HepG2 (cell line): ENCODE results near the gene MED9. TPM values are rescaled to one million over a fixed set of nuclear protein-coding genes. Genes with fewer than 3 reads are reported as not detected.

ENCODE experiments used
- CBX2 ChIP-seq, 2 experiments: fragments of 200-600 bp in 1 of 2; sonication (generic); formaldehyde crosslinking in 1 of 2; IDR thresholded peaks; 2 replicates each; pipeline versions ENCODE4 v1.7.0 to v1.8.1; 2018 to 2022; ENCODE audit warnings: low read depth in 2 of 2, low read length in 1 of 2, mild to moderate bottlenecking in 1 of 2, missing genetic modification reagents in 1 of 2
- FOXK1 ChIP-seq: sonication (generic); formaldehyde crosslinking; IDR thresholded peaks from 2 replicates; pipeline ENCODE4 v1.4.0; 2020; ENCODE audit warnings: low read depth, missing genetic modification reagents, borderline replicate concordance
- IRF2 ChIP-seq: IDR thresholded peaks from 2 replicates; pipeline ENCODE4 v1.6.1; 2018; ENCODE audit warnings: missing genetic modification reagents, missing compliant biosample characterization
- KDM1A ChIP-seq: IDR thresholded peaks from 2 replicates; pipeline ENCODE4 v1.6.1; 2016; ENCODE audit warnings: missing compliant biosample characterization
- MIER2 ChIP-seq: IDR thresholded peaks from 2 replicates; pipeline ENCODE4 v1.6.1; 2016; ENCODE audit warnings: missing biosample characterization, missing genetic modification reagents
- RBFOX2 ChIP-seq: fragments of 200-400 bp; formaldehyde crosslinking; IDR thresholded peaks from 2 replicates; pipeline ENCODE4 v1.6.1; 2017; ENCODE audit warnings: low read depth, mild to moderate bottlenecking, low read length
- WIZ ChIP-seq: sonication (generic); formaldehyde crosslinking; IDR thresholded peaks from 2 replicates; pipeline ENCODE4 v1.5.1; 2020; ENCODE audit warnings: mild to moderate bottlenecking, missing genetic modification reagents
- ZBTB1 ChIP-seq: sonication (generic); formaldehyde crosslinking; IDR thresholded peaks from 2 replicates; pipeline ENCODE4 v1.4.0; 2020; ENCODE audit warnings: missing genetic modification reagents, borderline replicate concordance
- ZBTB4 ChIP-seq: sonication (generic); formaldehyde crosslinking; IDR thresholded peaks from 2 replicates; pipeline ENCODE4 v1.4.0; 2020; ENCODE audit warnings: missing genetic modification reagents, mild to moderate bottlenecking, borderline replicate concordance
- ZFP36L1 ChIP-seq: sonication (generic); formaldehyde crosslinking; IDR thresholded peaks from 2 replicates; pipeline ENCODE4 v1.8.0; 2022; ENCODE audit warnings: mild to moderate bottlenecking, missing genetic modification reagents, moderate library complexity
- ZFP62 ChIP-seq: sonication (generic); formaldehyde crosslinking; IDR thresholded peaks from 2 replicates; pipeline ENCODE4 v1.4.0; 2020; ENCODE audit warnings: missing genetic modification reagents
- ZMAT3 ChIP-seq: sonication (generic); formaldehyde crosslinking; conservative IDR thresholded peaks from 2 replicates; pipeline ENCODE4 v1.7.0; 2021; ENCODE audit warnings: missing genetic modification reagents
- ZMYM4 ChIP-seq: sonication (generic); formaldehyde crosslinking; IDR thresholded peaks from 2 replicates; pipeline ENCODE4 v1.8.1; 2023; ENCODE audit warnings: mild to moderate bottlenecking, missing genetic modification reagents
- ZNF275 ChIP-seq: sonication (generic); formaldehyde crosslinking; IDR thresholded peaks from 2 replicates; pipeline ENCODE4 v1.8.0; 2022; ENCODE audit warnings: missing genetic modification reagents, mild to moderate bottlenecking, inconsistent platforms, borderline replicate concordance
- ZNF282 ChIP-seq: fragments of 450-650 bp; IDR thresholded peaks from 2 replicates; pipeline ENCODE4 v1.6.1; 2018; ENCODE audit not compliant: partially characterized antibody
- ZNF543 ChIP-seq: sonication (generic); formaldehyde crosslinking; IDR thresholded peaks from 2 replicates; pipeline ENCODE4 v1.4.0; 2020; ENCODE audit warnings: mild to moderate bottlenecking, missing genetic modification reagents
- ZNF747 ChIP-seq: sonication (generic); formaldehyde crosslinking; IDR thresholded peaks from 2 replicates; pipeline ENCODE4 v1.8.1; 2023; ENCODE audit warnings: missing genetic modification reagents, mild to moderate bottlenecking, borderline replicate concordance
- ZNF777 ChIP-seq: sonication (generic); formaldehyde crosslinking; IDR thresholded peaks from 2 replicates; pipeline ENCODE4 v1.4.0; 2020; ENCODE audit warnings: missing genetic modification reagents
- polyA plus RNA-seq, 8 experiments: library from polyadenylated mRNA; depleted of rRNA in 3 of 8; stranded (reverse) in 7 of 8; unstranded in 1 of 8; fragments of >200 nt; fragmentation: Illumina TruSeq in 4 of 8; extraction: Trizol in 4 of 8; gene quantifications; 2 replicates each; pipeline versions ENCODE4 v1.2.1 to v1.2.3, GENCODE V29; 2011 to 2016; ENCODE audit warnings: low read depth in 4 of 8, missing spikeins in 1 of 8, mixed read lengths in 1 of 8; ENCODE audit not compliant: insufficient read depth in 1 of 8
- total RNA-seq, 5 experiments: library from RNA; depleted of rRNA; stranded (reverse); fragments of >200 nt; fragmentation: Illumina TruSeq; extraction: Trizol; gene quantifications; 2 replicates each; pipeline ENCODE4 v1.2.3, GENCODE V29; 2016; ENCODE audit warnings: low read depth in 1 of 5
- TF ChIP-seq, protein P1 (sequence below): IDR thresholded peaks from 2 replicates; pipeline ENCODE4 v1.6.1; 2016; ENCODE audit warnings: low read depth, missing genetic modification reagents, missing compliant biosample characterization
- TF ChIP-seq, protein P2 (sequence below): sonication (generic); IDR thresholded peaks from 2 replicates; pipeline ENCODE4 v1.6.1; 2016; ENCODE audit warnings: low read depth, borderline replicate concordance

Gene MED9
- total and polyA plus RNA-seq, 2 of the 13 experiments (the other 11 are each of a cell fraction or from before 2014, with no cell fraction given), result 11.9 to 15.1 TPM

DNA sequence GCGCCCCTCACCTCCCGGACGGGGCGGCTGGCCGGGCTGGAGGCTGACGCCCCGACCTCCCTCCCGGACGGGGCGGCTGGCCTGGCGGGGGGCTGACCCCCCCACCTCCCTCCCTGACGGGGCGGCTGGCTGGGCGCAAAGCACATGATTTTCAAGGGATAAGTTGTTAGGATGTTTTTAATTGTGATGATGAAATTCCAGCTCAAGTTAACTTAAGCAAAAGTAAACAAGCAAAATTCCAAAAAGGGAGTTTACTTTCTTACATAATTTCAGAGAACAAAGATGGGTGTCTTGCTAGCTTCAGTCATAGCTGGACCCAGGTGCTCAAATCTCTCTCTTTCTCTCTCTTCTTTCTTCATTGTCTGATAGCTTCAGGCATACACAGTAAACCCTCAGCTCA, 33.6 kb upstream of the MED9 start (continued):
- TF ChIP-seq, protein P1, sequence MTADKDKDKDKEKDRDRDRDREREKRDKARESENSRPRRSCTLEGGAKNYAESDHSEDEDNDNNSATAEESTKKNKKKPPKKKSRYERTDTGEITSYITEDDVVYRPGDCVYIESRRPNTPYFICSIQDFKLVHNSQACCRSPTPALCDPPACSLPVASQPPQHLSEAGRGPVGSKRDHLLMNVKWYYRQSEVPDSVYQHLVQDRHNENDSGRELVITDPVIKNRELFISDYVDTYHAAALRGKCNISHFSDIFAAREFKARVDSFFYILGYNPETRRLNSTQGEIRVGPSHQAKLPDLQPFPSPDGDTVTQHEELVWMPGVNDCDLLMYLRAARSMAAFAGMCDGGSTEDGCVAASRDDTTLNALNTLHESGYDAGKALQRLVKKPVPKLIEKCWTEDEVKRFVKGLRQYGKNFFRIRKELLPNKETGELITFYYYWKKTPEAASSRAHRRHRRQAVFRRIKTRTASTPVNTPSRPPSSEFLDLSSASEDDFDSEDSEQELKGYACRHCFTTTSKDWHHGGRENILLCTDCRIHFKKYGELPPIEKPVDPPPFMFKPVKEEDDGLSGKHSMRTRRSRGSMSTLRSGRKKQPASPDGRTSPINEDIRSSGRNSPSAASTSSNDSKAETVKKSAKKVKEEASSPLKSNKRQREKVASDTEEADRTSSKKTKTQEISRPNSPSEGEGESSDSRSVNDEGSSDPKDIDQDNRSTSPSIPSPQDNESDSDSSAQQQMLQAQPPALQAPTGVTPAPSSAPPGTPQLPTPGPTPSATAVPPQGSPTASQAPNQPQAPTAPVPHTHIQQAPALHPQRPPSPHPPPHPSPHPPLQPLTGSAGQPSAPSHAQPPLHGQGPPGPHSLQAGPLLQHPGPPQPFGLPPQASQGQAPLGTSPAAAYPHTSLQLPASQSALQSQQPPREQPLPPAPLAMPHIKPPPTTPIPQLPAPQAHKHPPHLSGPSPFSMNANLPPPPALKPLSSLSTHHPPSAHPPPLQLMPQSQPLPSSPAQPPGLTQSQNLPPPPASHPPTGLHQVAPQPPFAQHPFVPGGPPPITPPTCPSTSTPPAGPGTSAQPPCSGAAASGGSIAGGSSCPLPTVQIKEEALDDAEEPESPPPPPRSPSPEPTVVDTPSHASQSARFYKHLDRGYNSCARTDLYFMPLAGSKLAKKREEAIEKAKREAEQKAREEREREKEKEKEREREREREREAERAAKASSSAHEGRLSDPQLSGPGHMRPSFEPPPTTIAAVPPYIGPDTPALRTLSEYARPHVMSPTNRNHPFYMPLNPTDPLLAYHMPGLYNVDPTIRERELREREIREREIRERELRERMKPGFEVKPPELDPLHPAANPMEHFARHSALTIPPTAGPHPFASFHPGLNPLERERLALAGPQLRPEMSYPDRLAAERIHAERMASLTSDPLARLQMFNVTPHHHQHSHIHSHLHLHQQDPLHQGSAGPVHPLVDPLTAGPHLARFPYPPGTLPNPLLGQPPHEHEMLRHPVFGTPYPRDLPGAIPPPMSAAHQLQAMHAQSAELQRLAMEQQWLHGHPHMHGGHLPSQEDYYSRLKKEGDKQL (CRISPR knock-in tag), result peak; percentile 46; the same call in 1 of the 2 replicates
- TF ChIP-seq ZBTB4 (CRISPR knock-in tag) (no peak), ZNF282 (no peak), ZNF543 (CRISPR knock-in tag) (no peak), ZMYM4 (CRISPR knock-in tag) (no peak), IRF2 (CRISPR knock-in tag) (peak; percentile 24; the same call in 1 of the 2 replicates), ZNF747 (CRISPR knock-in tag) (0 out of 2 replicates have a peak, but pooled peaks have one; percentile 24), ZFP36L1 (CRISPR knock-in tag) (no peak), FOXK1 (peak; percentile 13; the same call in 1 of the 2 replicates), ZMAT3 (CRISPR knock-in tag) (no peak), CBX2 (IDR thresholded peaks at IDR 0.05; ENCODE audit: low read depth, low read length) (no peak), CBX2 (CRISPR knock-in tag; IDR thresholded peaks at IDR 0.05; ENCODE audit: low read depth) (no peak), WIZ (no peak), ZNF275 (no peak), ZFP62 (no peak), ZBTB1 (no peak), RBFOX2 (no peak), MIER2 (no peak), ZNF777 (CRISPR knock-in tag) (peak; percentile 86), KDM1A (CRISPR knock-in tag) (no peak)
- TF ChIP-seq, protein P2, sequence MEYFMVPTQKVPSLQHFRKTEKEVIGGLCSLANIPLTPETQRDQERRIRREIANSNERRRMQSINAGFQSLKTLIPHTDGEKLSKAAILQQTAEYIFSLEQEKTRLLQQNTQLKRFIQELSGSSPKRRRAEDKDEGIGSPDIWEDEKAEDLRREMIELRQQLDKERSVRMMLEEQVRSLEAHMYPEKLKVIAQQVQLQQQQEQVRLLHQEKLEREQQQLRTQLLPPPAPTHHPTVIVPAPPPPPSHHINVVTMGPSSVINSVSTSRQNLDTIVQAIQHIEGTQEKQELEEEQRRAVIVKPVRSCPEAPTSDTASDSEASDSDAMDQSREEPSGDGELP, result peak; percentile 19; the same call in 1 of the 2 replicates
